Neural progenitor cell (in vitro differentiated cells): ENCODE results near the gene NEK10.

Source experiments
- EZH2 ChIP-seq: fragments of 200-600 bp; sonication (generic); IDR thresholded peaks from 2 replicates; pipeline ENCODE4 v1.6.1; 2017; ENCODE audit warnings: antibody characterized with exemption, mild to moderate bottlenecking, moderate library complexity
- EZH2phosphoT487 ChIP-seq: fragments of 200-600 bp; sonication (generic); IDR thresholded peaks from 2 replicates; pipeline ENCODE4 v1.6.1; 2017; ENCODE audit warnings: antibody characterized with exemption
- TF ChIP-seq, protein P1 (sequence below): fragments of 200-600 bp; sonication (generic); IDR thresholded peaks from 2 replicates; pipeline ENCODE4 v1.5.1; 2017; ENCODE audit warnings: antibody characterized with exemption, mild to moderate bottlenecking

DNA sequence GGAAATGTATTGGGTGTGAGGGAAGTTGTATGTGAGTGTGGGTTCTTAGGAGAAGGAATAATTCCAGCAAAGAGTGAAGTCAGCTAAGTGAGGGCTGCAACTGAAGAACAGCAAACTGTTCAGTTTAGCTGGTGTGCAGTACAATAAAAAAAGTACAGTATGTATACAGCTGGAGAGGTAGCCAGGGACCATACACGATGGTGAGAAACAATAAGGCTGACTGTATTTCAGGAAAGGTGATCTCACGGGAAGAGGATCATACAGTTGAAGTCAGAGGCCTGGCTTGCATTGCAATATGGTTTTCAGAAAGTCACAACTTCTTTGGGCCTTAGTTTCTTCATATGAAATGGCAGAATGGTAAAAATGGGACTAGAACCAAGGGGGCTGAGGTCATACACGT, 222.4 kb downstream of the NEK10 start:
- TF ChIP-seq, protein P1, sequence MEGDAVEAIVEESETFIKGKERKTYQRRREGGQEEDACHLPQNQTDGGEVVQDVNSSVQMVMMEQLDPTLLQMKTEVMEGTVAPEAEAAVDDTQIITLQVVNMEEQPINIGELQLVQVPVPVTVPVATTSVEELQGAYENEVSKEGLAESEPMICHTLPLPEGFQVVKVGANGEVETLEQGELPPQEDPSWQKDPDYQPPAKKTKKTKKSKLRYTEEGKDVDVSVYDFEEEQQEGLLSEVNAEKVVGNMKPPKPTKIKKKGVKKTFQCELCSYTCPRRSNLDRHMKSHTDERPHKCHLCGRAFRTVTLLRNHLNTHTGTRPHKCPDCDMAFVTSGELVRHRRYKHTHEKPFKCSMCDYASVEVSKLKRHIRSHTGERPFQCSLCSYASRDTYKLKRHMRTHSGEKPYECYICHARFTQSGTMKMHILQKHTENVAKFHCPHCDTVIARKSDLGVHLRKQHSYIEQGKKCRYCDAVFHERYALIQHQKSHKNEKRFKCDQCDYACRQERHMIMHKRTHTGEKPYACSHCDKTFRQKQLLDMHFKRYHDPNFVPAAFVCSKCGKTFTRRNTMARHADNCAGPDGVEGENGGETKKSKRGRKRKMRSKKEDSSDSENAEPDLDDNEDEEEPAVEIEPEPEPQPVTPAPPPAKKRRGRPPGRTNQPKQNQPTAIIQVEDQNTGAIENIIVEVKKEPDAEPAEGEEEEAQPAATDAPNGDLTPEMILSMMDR, result no peak
- TF ChIP-seq EZH2, result no peak
- no peak for TF ChIP-seq EZH2phosphoT487
